ENCODE results near the gene HYLS1. TPM values are rescaled to one million over a fixed set of nuclear protein-coding genes. Genes with fewer than 3 reads are reported as not detected.

HYLS1 gene
- total RNA-seq, 1 experiment from 2014 or later, result 2.1 TPM

DNA sequence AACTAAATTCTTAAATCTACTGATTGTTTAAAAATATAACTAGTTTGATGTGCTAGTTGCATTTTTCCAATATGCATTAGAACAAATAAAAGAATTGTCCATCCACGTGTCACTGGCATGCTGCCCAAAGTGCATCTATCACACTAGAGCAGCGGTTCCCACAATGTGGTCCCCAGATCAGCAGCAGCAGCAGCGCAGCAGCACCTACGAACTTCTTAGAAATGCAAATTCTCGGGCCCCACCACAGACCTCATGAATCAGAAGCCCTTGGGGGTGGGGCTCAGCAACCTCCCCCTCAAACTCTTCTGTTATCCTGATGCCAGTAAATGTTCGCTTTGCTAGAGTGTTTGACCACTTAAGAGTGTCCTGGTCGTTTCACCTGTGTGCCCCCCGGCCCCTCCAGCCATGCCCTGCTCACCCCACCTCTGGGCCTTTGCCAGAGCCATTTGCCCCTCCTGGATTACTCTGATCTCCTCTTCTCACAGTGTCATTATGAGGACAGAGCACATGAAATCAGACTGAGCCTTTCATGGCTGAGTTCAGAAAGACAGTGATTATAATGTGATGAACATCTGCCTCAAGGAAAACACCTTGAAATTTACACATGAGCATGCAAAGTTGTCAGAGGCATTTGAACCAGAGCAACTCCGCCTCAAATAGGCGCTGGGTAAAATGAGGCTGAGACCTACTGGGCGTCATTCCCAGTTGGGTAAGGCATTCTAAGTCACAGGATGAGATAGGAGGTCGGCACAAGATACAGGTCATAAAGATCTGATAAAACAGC lies 45.8 kb downstream of the HYLS1 start:
- no peaks in the 10 kb centered on the region for H3K27me3 Mint-ChIP-seq (ENCODE audit: unreplicated experiment)
- no TSS peak for BruUV-seq (replicated peaks)
- no peak overlapping the region for H3K27ac Mint-ChIP-seq (ENCODE audit: unreplicated experiment)
- no peaks in the 10 kb centered on the region for H3K36me3 Mint-ChIP-seq (ENCODE audit: insufficient read depth, unreplicated experiment)
- CTCF ChIA-PET, result no interaction called here
- no peak overlapping the region for H3K4me3 Mint-ChIP-seq (ENCODE audit: low read depth, unreplicated experiment)
- intact Hi-C loops (cut with micrococcal nuclease; ENCODE audit: unreplicated experiment), result no loop called here
- H3K4me1 Mint-ChIP-seq (ENCODE audit: low read depth, unreplicated experiment), result no peaks in the 10 kb centered on the region
- TF ChIP-seq, protein P1, sequence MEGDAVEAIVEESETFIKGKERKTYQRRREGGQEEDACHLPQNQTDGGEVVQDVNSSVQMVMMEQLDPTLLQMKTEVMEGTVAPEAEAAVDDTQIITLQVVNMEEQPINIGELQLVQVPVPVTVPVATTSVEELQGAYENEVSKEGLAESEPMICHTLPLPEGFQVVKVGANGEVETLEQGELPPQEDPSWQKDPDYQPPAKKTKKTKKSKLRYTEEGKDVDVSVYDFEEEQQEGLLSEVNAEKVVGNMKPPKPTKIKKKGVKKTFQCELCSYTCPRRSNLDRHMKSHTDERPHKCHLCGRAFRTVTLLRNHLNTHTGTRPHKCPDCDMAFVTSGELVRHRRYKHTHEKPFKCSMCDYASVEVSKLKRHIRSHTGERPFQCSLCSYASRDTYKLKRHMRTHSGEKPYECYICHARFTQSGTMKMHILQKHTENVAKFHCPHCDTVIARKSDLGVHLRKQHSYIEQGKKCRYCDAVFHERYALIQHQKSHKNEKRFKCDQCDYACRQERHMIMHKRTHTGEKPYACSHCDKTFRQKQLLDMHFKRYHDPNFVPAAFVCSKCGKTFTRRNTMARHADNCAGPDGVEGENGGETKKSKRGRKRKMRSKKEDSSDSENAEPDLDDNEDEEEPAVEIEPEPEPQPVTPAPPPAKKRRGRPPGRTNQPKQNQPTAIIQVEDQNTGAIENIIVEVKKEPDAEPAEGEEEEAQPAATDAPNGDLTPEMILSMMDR (IDR thresholded peaks at IDR 0.05; ENCODE audit: unreplicated experiment), result no peak
- DNase-seq, result no peak
- no peaks in the 10 kb centered on the region for H3K9me3 Mint-ChIP-seq (ENCODE audit: low read depth, unreplicated experiment)

DNA sequence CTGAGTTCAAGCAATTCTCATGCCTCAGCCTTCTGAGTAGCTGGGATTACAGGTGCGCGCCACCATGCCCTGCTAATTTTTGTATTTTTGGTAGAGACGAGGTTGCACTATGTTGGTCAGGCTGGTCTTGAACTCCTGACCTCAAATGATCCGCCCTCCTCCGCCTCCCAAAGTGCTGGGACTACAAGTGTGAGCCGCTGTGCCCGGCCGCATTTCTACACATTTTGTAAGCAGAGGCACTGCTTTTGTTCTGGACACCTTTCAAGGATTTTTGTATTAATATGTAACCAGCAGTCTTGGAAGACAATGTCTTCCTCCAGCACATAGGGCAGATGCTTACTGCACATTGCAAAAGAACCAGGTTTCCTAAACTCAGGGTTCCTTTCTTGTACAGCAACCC lies 47.0 kb downstream of the HYLS1 start:
- no peaks in the 10 kb centered on the region for H3K9me3 Mint-ChIP-seq (ENCODE audit: low read depth, unreplicated experiment)
- no peak overlapping the region for H3K27ac Mint-ChIP-seq (ENCODE audit: unreplicated experiment)
- H3K4me1 Mint-ChIP-seq (ENCODE audit: low read depth, unreplicated experiment), result no peaks in the 10 kb centered on the region
- DNase-seq, result no peak
- TF ChIP-seq, protein P1 (IDR thresholded peaks at IDR 0.05; ENCODE audit: unreplicated experiment), result no peak
- BruUV-seq (replicated peaks), result no TSS peak
- no peaks in the 10 kb centered on the region for H3K27me3 Mint-ChIP-seq (ENCODE audit: unreplicated experiment)
- no peaks in the 10 kb centered on the region for H3K36me3 Mint-ChIP-seq (ENCODE audit: insufficient read depth, unreplicated experiment)
- intact Hi-C loops (cut with micrococcal nuclease; ENCODE audit: unreplicated experiment), result no loop called here
- H3K4me3 Mint-ChIP-seq (ENCODE audit: low read depth, unreplicated experiment), result no peak overlapping the region
- CTCF ChIA-PET, result interaction anchor here (0.6 kb wide), 1 partner anchor 281 kb away, joined by 3 read pairs; no protein-coding TSS in a partner anchor

DNA sequence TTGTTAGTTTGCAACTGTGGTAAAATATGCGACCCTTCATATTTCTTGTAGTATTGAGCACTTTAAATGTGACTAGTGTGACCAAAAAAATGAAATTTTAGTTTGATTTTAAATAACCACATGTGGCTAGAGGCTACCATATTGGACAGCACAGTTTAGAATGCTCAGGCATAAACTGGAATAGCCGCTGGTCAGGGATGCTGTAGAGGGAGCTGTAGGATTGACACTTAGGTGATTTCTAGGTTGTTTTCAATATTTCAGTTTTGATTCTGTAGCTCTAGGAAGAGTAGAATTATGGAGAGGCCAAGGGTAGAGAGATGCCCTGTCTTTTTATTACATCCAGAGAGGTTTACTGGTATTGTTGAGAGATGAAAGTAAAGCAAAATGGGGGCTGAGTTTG lies 47.6 kb downstream of the HYLS1 start:
- CTCF ChIA-PET, result interaction anchor here (0.6 kb wide), 1 partner anchor 281 kb away, joined by 3 read pairs; no protein-coding TSS in a partner anchor
- TF ChIP-seq, protein P1 (IDR thresholded peaks at IDR 0.05; ENCODE audit: unreplicated experiment), result no peak

DNA sequence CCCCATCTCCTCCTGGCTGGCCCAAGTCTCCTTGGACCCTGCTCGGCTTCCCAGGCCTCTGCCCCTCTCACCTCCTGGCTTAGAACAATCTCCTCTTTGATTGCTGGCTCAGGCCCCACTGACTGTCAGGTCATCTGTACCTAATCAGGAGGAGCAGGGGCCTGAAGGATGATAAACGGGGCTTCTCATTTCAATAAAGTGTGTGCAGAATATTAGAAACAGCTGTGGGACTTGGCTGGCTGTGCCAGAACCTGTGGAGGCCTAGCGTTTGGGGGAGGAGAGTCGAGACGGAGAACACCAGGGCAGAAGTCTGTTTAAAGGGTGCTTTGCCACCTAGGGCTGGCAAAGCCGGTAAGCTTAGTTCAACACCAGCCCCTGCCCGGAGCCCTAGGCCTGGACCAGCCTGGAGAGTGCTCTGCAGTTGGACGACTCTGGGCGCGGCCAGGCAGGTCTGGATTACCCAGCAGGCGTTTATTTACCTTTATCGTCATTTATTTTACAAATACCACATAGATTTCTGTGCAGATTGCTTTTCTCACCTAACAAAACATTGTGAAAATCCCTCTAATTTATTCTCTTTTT lies 48.2 kb downstream of the HYLS1 start:
- Mint-ChIP-seq H3K4me1 (ENCODE audit: low read depth, unreplicated experiment) (no peaks in the 10 kb centered on the region), H3K36me3 (ENCODE audit: insufficient read depth, unreplicated experiment) (no peaks in the 10 kb centered on the region), H3K27me3 (ENCODE audit: unreplicated experiment) (no peaks in the 10 kb centered on the region), H3K4me3 (ENCODE audit: low read depth, unreplicated experiment) (no peak overlapping the region), H3K9me3 (ENCODE audit: low read depth, unreplicated experiment) (no peaks in the 10 kb centered on the region), H3K27ac (ENCODE audit: unreplicated experiment) (no peak overlapping the region)
- TF ChIP-seq, protein P1 (IDR thresholded peaks at IDR 0.05; ENCODE audit: unreplicated experiment), result no peak
- CTCF ChIA-PET, result no interaction called here
- BruUV-seq (replicated peaks), result no TSS peak
- no peak for DNase-seq
- intact Hi-C loops (cut with micrococcal nuclease; ENCODE audit: unreplicated experiment), result no loop called here

More for the DNA sequence above, 47.6 kb downstream of the HYLS1 start:
- no peak for DNase-seq
- no TSS peak for BruUV-seq (replicated peaks)
- H3K4me3 Mint-ChIP-seq (ENCODE audit: low read depth, unreplicated experiment), result no peak overlapping the region
- H3K9me3 Mint-ChIP-seq (ENCODE audit: low read depth, unreplicated experiment), result no peaks in the 10 kb centered on the region
- intact Hi-C loops (cut with micrococcal nuclease; ENCODE audit: unreplicated experiment), result no loop called here
- no peaks in the 10 kb centered on the region for H3K4me1 Mint-ChIP-seq (ENCODE audit: low read depth, unreplicated experiment)
- H3K27me3 Mint-ChIP-seq (ENCODE audit: unreplicated experiment), result no peaks in the 10 kb centered on the region
- no peak overlapping the region for H3K27ac Mint-ChIP-seq (ENCODE audit: unreplicated experiment)
- H3K36me3 Mint-ChIP-seq (ENCODE audit: insufficient read depth, unreplicated experiment), result no peaks in the 10 kb centered on the region

Data from Calu3 (cell line).